Measurements from ENCODE around the gene NKPD1. TPM values are rescaled to one million over a fixed set of nuclear protein-coding genes. Genes with fewer than 3 reads are reported as not detected.
"Not testable (repeated sequence)": the region's sequence is repeated elsewhere in the genome, so short reads cannot be mapped to it uniquely, and the experiment has no call there.

Gene NKPD1
- total RNA-seq, 4 donors from 2014 or later: 42.0 to 100 (median 51.4) TPM

GRCh38 chr19:45123440-45123850 is 37.3 kb downstream of the NKPD1 start:
- peak in 1 of 2 donors; percentile 31 for DNase-seq (ENCODE audit: low spot score in 2 of 2)
- TF ChIP-seq POLR2A (IDR thresholded peaks at IDR 0.05) (no peak), CTCF (IDR thresholded peaks at IDR 0.05) (no peak)
- WGBS, 2 donors: 36 to 41% methylated on average over 6 to 9 of the region's 9 CpGs
- H3K4me3 ChIP-seq (ENCODE audit: low read depth, poor library complexity, severe bottlenecking): no peak overlapping the region
- intact Hi-C loops (cut with DNase I; ENCODE audit: low total_unique reads): no loop called here

DNA sequence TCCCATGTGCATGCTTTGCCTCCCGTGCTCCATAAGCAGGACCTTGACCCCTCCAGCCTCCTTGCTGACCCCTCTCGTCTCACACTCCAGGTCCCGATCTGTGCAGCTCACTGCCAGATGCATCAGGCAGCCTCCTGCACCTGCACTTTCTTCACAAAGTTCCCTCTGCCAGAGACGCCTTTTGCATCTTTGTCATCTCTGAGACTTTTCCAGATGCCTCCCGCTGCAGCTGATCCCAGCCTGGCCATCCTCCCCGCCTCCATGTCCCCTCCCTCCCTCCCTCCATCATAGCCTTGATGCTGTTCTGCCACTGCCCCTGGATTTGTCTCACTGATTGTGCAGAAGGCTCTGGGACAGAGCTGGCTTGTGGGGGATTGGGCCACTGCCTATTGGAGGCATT is 38.0 kb downstream of the NKPD1 start:
- no peak overlapping the region for H3K4me3 ChIP-seq (ENCODE audit: low read depth, poor library complexity, severe bottlenecking)
- no peak for DNase-seq (ENCODE audit: low spot score in 2 of 2)
- TF ChIP-seq POLR2A (IDR thresholded peaks at IDR 0.05) (no peak), CTCF (IDR thresholded peaks at IDR 0.05) (no peak)
- intact Hi-C loops (cut with DNase I; ENCODE audit: low total_unique reads): no loop called here
- WGBS, 2 donors: 74 to 82% methylated on average over 6 of the region's 6 CpGs

GRCh38 chr19:45121827-45122345 is 38.9 kb downstream of the NKPD1 start:
- DNase-seq (ENCODE audit: low spot score in 2 of 2): no peak
- no peak overlapping the region for H3K4me3 ChIP-seq (ENCODE audit: low read depth, poor library complexity, severe bottlenecking)
- intact Hi-C loops (cut with DNase I; ENCODE audit: low total_unique reads): no loop called here
- TF ChIP-seq CTCF (IDR thresholded peaks at IDR 0.05) (no peak), POLR2A (IDR thresholded peaks at IDR 0.05) (no peak)
- 62 to 65% methylated on average over 9 to 11 of the region's 11 CpGs for WGBS, 2 donors

DNA sequence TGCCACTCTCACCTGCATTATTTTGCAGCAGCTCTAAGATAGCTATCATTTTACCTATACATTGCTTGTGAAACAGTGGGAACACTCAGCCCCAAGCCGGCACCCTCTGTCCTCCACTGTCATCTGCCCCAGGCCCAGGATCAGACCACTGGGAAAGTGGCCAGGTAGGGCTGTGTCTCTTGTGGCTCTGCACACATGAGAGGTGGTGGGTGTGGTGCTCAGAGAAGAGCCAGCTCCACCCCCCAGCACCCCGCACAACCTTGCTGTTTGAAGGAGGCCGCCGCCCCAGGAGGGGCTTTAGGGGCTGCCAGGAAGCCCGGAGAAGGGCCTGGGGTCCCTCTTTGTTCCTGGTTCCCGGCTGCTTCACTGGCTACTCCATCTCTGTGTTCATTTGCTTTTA is 41.2 kb downstream of the NKPD1 start:
- no peak overlapping the region for H3K4me3 ChIP-seq (ENCODE audit: low read depth, poor library complexity, severe bottlenecking)
- TF ChIP-seq CTCF (IDR thresholded peaks at IDR 0.05) (no peak), POLR2A (IDR thresholded peaks at IDR 0.05) (no peak)
- intact Hi-C loops (cut with DNase I; ENCODE audit: low total_unique reads): no loop called here
- no peak for DNase-seq (ENCODE audit: low spot score in 2 of 2)
- WGBS, 2 donors: 62 to 63% methylated on average over 6 of the region's 6 CpGs

DNA sequence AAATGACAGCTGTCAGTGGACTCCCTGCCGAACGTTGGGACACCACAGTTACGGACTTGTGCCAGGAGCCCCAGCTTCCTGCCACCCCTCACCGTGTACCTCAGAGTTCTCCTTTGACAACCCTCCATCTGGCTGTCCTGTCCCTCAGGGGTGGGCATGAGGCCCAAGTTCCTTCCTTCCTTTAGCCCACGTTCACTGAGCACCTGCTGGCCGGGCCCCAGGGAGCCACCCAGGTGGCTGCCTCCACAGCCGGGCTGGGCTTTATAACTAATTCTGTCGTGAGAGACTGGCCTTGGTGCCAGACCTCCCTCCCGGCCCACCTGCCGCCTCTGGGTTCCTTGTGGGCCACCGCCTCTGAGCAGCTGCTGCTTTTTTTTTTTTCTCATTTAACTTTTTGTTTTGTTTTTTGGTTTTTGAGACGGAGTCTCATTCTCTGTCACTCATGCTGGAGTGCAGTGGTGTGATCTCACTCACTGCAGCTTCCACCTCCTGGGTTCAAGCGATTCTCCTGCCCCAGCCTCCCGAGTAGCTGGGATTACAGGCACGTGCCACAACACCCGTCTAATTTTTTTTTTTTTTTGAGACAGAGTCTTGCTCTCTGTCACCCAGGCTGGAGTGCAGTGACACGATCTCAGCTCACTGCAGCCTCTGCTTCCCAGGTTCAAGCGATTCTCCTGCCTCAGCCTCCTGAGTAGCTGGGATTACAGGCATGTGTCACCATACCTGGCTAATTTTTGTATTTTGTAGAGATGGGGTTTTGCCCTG is 42.0 kb downstream of the NKPD1 start:
- H3K4me3 ChIP-seq (ENCODE audit: low read depth, poor library complexity, severe bottlenecking); intact Hi-C loops (cut with DNase I; ENCODE audit: low total_unique reads); DNase-seq (ENCODE audit: low spot score in 2 of 2): not testable (repeated sequence)
- WGBS, 2 donors: 52 to 59% methylated on average over 18 of the region's 18 CpGs

DNA sequence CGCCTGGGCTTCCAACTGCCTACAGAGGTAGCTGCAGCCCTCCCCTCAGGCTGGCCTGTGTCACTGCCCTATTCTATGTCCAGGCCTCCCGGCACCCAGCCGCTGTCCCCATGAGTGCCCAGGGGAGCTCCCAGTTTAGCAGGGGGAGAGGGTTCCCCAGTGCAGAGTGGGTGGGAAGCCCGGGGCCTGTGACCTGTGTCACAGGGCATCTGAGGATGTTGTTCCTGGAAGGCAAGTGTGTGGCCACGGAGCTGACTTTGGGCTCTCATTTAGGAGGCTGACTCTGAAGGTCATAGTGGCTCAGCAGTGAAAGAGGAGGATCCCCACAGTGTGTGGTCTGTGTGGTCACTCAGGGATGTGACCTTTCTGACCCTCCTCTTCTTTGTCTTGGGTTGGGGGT is 42.7 kb downstream of the NKPD1 start:
- no peak for DNase-seq (ENCODE audit: low spot score in 2 of 2)
- TF ChIP-seq POLR2A (IDR thresholded peaks at IDR 0.05) (no peak), CTCF (IDR thresholded peaks at IDR 0.05) (no peak)
- intact Hi-C loops (cut with DNase I; ENCODE audit: low total_unique reads): no loop called here
- H3K4me3 ChIP-seq (ENCODE audit: low read depth, poor library complexity, severe bottlenecking): no peak overlapping the region
- WGBS, 2 donors: 64 to 81% methylated on average over 2 to 4 of the region's 5 CpGs

Data from lower leg skin (tissue), 4 donors.